AG09319 (cell line): ENCODE measurements around the gene ABCB7.
"Not testable (repeated sequence)": the region's sequence is repeated elsewhere in the genome, so short reads cannot be mapped to it uniquely, and the experiment has no call there.

Experiments used
- DNase-seq: peaks from one replicate; pipeline ENCODE4 v3.0.0-alpha.2; 2010; ENCODE audit warnings: low read depth; ENCODE audit errors: extremely low read depth
- TF ChIP-seq, protein P1 (sequence below): IDR thresholded peaks from 2 replicates; pipeline ENCODE4 v1.5.1; 2011; ENCODE audit warnings: low read depth, mild to moderate bottlenecking, inconsistent platforms, low read length, moderate library complexity

ABCB7 gene

DNA sequence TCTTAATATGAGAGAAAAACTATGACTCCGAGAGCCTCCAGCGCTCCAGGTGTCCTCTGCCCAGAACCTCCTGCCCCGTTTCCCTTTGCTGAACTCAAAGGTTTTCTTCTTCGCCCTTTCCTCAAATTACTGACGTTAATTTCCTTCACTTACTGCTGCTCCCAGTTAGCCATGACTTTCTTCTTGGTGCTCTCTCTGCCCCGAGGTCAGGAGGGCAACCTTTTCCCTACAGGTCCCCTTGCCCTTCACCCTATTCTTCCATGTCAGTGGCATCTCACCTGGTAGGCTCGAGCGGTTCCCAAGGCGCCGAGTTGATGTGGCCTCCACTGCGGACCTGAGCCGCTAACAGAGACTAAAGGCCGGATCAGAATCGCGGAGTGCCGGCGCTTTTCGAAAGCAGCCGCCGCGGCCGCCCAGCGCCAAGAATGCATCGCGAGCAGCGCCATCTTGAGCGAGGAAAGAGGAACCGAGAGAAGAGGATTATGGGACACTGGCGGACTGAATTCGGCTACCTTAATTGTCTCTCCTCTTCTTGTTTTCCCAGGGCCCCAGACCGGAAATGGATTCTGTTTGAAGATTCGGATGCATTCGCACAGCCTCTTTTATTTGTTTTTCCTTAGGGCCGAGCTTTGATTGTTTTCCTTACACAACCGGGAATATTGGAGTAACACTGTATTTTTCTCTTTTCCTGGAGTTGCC, at the start of gene ABCB7:
ABCB7 (minus strand) TSS at position 457 of the 699 bp plus-strand sequence; CDS start at position 446, 11 bp downstream.
- TF ChIP-seq, protein P1, sequence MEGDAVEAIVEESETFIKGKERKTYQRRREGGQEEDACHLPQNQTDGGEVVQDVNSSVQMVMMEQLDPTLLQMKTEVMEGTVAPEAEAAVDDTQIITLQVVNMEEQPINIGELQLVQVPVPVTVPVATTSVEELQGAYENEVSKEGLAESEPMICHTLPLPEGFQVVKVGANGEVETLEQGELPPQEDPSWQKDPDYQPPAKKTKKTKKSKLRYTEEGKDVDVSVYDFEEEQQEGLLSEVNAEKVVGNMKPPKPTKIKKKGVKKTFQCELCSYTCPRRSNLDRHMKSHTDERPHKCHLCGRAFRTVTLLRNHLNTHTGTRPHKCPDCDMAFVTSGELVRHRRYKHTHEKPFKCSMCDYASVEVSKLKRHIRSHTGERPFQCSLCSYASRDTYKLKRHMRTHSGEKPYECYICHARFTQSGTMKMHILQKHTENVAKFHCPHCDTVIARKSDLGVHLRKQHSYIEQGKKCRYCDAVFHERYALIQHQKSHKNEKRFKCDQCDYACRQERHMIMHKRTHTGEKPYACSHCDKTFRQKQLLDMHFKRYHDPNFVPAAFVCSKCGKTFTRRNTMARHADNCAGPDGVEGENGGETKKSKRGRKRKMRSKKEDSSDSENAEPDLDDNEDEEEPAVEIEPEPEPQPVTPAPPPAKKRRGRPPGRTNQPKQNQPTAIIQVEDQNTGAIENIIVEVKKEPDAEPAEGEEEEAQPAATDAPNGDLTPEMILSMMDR = peak; percentile 25
- DNase-seq = peak; percentile 30

DNA sequence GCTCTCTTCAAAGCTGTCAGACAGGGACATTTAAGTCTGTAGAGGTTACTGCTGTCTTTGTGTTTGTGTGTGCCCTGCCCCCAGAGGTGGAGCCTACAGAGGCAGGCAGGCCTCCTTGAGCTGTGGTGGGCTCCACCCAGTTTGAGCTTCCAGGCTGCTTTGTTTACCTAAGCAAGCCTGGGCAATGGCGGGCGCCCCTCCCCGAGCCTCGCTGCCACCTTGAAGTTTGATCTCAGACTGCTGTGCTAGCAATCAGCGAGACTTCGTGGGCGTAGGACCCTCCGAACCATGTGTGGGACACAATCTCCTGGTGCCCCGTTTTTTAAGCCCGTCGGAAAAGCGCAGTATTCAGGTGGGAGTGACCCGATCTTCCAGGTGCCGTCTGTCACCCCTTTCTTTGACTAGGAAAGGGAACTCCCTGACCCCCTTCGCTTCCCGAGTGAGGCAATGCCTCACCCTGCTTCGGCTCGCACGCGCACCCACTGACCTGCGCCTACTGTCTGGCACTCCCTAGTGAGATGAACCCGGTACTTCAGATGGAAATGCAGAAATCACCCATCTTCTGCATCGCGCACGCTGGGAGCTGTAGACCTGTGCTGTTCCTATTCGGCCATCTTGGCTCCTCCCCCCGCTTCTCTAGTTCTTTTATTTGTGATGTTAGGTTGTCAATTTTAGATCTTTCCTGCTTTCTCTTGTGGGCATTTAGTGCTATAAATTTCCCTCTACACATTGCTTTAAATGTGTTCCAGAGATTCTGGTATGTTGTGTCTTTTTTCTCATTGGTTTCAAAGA, 32.5 kb upstream of the ABCB7 start:
- not testable (repeated sequence) for DNase-seq

DNA sequence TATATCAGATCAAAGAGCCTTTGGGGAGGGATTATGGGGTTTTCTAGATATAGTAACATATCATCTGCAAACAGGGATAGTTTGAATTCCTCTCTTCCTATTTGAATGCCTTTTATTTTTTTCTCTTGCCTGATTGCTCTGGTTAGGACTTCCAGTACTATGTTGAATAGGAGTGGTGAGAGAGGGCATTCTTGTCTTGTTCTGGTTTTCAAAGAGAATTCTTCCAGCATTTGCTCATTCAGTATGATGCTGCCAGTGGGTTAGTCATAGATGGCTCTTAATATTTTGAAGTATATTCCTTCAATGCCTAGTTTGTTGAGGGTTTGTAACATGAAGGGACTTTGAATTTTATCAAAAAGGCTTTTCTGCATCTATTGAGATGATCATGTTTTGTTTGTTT, 25.6 kb upstream of the ABCB7 start:
- TF ChIP-seq, protein P1 = no peak
- DNase-seq = no peak

DNA sequence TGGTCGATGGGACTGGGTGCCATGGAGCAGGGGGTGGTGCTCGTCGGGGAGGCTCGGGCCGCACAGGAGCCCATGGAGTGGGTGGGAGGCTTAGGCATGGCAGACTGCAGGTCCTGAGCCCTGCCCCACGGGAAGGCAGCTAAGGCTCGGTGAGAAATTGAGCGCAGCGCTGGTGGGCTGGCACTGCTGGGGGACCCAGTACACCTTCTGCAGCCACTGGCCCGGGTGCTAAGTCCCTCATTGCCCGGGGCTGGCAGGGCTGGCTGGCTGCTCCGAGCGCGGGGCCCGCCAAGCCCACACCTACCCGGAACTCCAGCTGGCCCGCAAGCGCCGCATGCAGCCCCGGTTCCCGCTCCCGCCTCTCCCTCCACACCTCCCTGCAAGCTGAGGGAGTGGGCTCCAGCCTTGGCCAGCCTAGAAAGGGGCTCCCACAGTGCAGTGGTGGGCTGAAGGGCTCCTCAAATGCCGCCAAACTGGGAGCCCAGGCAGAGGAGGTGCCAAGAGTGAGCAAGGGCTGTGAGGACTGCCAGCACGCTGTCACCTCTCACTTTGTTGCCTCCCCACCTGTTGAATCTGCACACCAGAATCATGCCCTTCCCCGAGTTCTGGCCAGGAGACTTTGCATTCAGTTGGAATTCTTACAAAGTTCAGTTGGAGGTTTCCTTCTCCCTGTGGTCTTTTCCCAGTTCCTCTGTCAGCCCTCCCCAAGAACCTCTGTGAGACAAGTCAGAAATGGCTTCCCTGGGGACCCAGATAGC, 23.6 kb upstream of the ABCB7 start:
- not testable (repeated sequence) for DNase-seq

DNA sequence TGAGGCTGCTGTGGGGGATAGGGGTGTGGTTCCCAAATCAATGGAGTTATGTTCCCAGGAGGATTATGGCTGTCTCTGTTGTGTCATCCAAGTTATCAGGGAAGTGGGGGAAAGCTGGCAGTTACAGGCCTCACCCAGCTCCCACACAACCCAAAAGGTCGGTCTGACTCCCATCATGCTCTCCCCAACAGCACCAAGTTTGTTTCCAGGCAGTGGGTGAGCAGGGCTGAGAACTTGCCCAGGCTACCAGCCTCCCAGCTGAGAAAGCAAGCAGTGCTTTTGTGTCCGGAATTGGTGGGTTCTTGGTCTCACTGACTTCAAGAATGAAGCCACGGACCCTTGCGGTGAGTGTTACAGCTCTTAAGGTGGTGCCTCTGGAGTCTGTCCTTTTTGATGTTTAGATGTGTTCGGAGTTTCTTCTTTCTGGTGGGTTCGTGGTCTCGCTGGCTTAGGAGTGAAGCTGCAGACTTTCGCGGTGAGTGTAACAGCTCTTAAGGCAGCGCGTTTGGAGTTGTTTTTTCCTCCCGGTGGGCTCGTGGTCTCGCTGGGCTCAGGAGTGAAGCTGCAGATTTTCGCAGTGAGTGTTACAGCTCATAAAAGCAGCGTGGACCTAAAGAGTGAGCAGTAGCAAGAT, 16.3 kb upstream of the ABCB7 start:
- not testable (repeated sequence) for DNase-seq

DNA sequence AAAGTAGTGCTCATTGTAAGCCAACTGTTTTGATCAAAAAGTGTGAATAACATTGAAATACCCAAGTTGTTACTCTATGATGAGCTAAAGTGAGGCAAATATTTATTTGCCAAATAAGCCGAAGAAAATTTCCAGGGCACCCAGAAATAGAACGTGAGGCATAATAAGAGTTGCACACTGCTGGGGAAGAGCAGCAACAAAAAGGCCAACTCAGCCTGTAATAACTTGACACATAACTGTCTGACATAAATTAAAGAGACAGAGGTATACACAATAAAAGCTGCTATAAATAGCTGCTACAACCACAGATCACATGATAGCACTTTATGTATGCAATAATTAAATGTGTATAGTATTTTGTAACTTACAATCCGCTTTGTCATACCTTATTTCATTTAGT, 2.0 kb upstream of the ABCB7 start:
- TF ChIP-seq, protein P1 = no peak
- DNase-seq = no peak

DNA sequence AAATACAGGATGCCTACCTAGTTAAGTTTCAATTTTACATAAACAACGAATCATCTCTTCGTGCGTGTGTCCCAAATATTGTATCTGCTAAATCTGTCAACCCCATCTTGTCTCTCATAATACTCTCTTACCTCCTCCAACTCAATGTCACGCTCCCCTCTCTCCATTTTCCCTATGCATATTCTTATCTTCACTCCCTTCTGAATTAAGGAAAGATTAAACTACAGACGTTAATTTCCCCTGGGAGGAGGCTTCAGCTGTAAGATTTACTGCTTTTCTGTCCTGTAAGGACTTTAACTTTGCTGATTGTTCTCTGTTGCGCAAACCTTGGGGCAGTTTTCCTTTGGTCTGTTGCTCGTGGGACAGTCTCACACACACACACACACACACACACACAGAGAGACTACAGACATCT, 455 bp upstream of the ABCB7 start:
- TF ChIP-seq, protein P1 = no peak
- DNase-seq = no peak

DNA sequence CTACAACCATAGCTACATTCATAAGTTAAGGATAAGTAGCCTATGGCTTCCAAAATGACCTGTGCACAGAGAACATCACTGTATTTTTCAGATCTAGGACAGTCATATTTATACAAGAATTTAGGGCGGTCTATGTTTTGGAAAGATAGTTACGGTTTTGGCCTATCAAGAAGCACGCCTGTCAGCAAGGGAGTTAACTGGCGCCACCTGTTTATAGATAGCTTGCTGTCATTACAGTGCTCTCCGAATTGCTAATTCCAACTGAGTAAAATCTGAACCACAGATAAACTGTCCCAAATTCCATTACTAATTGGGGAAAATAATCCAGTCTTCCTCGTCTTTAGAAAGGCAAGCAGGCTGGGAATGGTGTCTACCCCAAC, 646 bp downstream of the ABCB7 start:
- TF ChIP-seq, protein P1 = no peak
- no peak for DNase-seq
